HG03039 (cell line): ENCODE results near the gene ADCY6.

Experiments
- ATAC-seq: cut with Tn5 transposase; IDR thresholded peaks from one replicate; pipeline ENCODE4 v1.9.1; 2021; ENCODE audit warnings: mild to moderate bottlenecking, moderate library complexity; ENCODE audit not compliant: unreplicated experiment

ADCY6 gene

GRCh38 chr12:48816143-48816854, 27.4 kb upstream of the ADCY6 start:
- ATAC-seq, result no peak

GRCh38 chr12:48815126-48816110, 26.5 kb upstream of the ADCY6 start:
- ATAC-seq, result no peak

GRCh38 chr12:48814262-48815125, 25.6 kb upstream of the ADCY6 start:
- ATAC-seq, result peak; percentile 67

- no peak for ATAC-seq
These were observed 24.8 kb upstream of the ADCY6 start for GRCh38 chr12:48813465-48814261.

- ATAC-seq, result no peak
These were observed 23.5 kb upstream of the ADCY6 start for GRCh38 chr12:48812389-48812788.

GRCh38 chr12:48811437-48812090, 22.7 kb upstream of the ADCY6 start:
- no peak for ATAC-seq

- no peak for ATAC-seq
These were observed 22.1 kb upstream of the ADCY6 start for GRCh38 chr12:48810903-48811431.

GRCh38 chr12:48807981-48808380, 19.1 kb upstream of the ADCY6 start:
- no peak for ATAC-seq

GRCh38 chr12:48803675-48804074, 14.8 kb upstream of the ADCY6 start:
- ATAC-seq, result no peak

- no peak for ATAC-seq
These were observed 12.1 kb upstream of the ADCY6 start for GRCh38 chr12:48800971-48801370.

- ATAC-seq, result no peak
These were observed 11.6 kb upstream of the ADCY6 start for GRCh38 chr12:48800457-48800856.

- no peak for ATAC-seq
These were observed 8.1 kb upstream of the ADCY6 start for GRCh38 chr12:48796976-48797375.

GRCh38 chr12:48795550-48796455, 6.9 kb upstream of the ADCY6 start:
- ATAC-seq, result no peak

GRCh38 chr12:48794870-48795269, 6.0 kb upstream of the ADCY6 start:
- no peak for ATAC-seq

GRCh38 chr12:48793696-48794095, 4.8 kb upstream of the ADCY6 start:
- ATAC-seq, result no peak

GRCh38 chr12:48789858-48790326, 1.0 kb upstream of the ADCY6 start:
- no peak for ATAC-seq

- ATAC-seq, result no peak
These were observed 400 bp downstream of the ADCY6 start for GRCh38 chr12:48788524-48788853.

GRCh38 chr12:48787791-48788523, 932 bp downstream of the ADCY6 start:
- ATAC-seq, result no peak
